Mesothelial cell of epicardium (in vitro differentiated cells): Measurements from ENCODE around the gene SWT1. TPM values are rescaled to one million over a fixed set of nuclear protein-coding genes. Genes with fewer than 3 reads are reported as not detected.
"Not testable (repeated sequence)": the region's sequence is repeated elsewhere in the genome, so short reads cannot be mapped to it uniquely, and the experiment has no call there.

Source experiments
- DNase-seq, 2 experiments: peaks; one replicate each; pipeline ENCODE4 v3.0.0; 2021; ENCODE audit warnings: low spot score in 2 of 2; ENCODE audit not compliant: unreplicated experiment in 2 of 2
- H3K27ac Mint-ChIP-seq: 2 replicates; pipeline ENCODE4 v1.8.0; 2021; ENCODE audit warnings: mixed read lengths
- H3K27me3 Mint-ChIP-seq: 2 replicates; pipeline ENCODE4 v1.8.0; 2021; ENCODE audit warnings: low read depth, mixed read lengths
- H3K36me3 Mint-ChIP-seq: 2 replicates; pipeline ENCODE4 v1.8.0; 2021; ENCODE audit warnings: mixed read lengths
- H3K4me1 Mint-ChIP-seq: 2 replicates; pipeline ENCODE4 v1.8.0; 2021; ENCODE audit warnings: mixed read lengths
- H3K4me3 Mint-ChIP-seq: 2 replicates; pipeline ENCODE4 v1.8.0; 2021; ENCODE audit warnings: mild to moderate bottlenecking, moderate library complexity, mixed read lengths
- H3K9me3 Mint-ChIP-seq: 2 replicates; pipeline ENCODE4 v1.8.0; 2021; ENCODE audit warnings: mixed read lengths
- total RNA-seq: library from RNA; stranded (reverse); gene quantifications from 3 replicates; pipeline ENCODE4 v1.2.1, GENCODE V29; 2021
- TF ChIP-seq, protein P1 (sequence below): fragments of 200-600 bp; sonication (generic); IDR thresholded peaks from one replicate; pipeline ENCODE4 v1.5.0; 2021; ENCODE audit warnings: antibody characterized with exemption; ENCODE audit not compliant: unreplicated experiment

Gene SWT1
- total RNA-seq, 1 donor from 2014 or later, result 8.0 TPM

GRCh38 chr1:185158800-185159199 is 1.8 kb downstream of the SWT1 start:
- H3K27me3 Mint-ChIP-seq, result no peaks in the 10 kb centered on the region

GRCh38 chr1:185159966-185160365 is 3.0 kb downstream of the SWT1 start:
- peaks cover 24% of the 10 kb centered on the region for H3K4me1 Mint-ChIP-seq

More at GRCh38 chr1:185158800-185159199, 1.8 kb downstream of the SWT1 start:
- H3K27ac Mint-ChIP-seq, result no peak overlapping the region
- no peaks in the 10 kb centered on the region for H3K9me3 Mint-ChIP-seq
- TF ChIP-seq, protein P1, sequence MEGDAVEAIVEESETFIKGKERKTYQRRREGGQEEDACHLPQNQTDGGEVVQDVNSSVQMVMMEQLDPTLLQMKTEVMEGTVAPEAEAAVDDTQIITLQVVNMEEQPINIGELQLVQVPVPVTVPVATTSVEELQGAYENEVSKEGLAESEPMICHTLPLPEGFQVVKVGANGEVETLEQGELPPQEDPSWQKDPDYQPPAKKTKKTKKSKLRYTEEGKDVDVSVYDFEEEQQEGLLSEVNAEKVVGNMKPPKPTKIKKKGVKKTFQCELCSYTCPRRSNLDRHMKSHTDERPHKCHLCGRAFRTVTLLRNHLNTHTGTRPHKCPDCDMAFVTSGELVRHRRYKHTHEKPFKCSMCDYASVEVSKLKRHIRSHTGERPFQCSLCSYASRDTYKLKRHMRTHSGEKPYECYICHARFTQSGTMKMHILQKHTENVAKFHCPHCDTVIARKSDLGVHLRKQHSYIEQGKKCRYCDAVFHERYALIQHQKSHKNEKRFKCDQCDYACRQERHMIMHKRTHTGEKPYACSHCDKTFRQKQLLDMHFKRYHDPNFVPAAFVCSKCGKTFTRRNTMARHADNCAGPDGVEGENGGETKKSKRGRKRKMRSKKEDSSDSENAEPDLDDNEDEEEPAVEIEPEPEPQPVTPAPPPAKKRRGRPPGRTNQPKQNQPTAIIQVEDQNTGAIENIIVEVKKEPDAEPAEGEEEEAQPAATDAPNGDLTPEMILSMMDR, result no peak
- H3K4me1 Mint-ChIP-seq, result peaks cover 26% of the 10 kb centered on the region
- DNase-seq, result no peak
- H3K4me3 Mint-ChIP-seq, result peak overlapping the region; percentile 99
- peaks cover 3% of the 10 kb centered on the region for H3K36me3 Mint-ChIP-seq

DNA sequence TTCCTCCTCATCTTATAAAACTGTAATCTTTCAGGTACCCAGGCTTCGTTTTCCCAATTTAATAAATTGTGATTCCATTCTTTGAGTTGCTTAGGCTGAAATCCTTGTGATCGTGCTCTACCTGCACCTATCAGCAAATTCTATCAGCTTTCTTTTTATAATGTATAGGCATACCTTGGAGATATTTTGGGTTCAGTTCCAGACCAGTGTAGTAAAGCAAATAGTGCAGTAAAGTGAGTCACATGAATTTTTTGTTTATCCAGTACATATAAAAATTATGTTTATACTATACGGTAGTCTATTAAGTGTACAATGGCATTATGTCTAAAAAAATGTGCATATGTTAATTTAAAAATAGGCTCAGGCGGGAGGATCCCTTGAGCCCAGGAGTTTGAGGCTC is 5.5 kb downstream of the SWT1 start:
- Mint-ChIP-seq H3K27ac (no peak overlapping the region), H3K4me3 (no peak overlapping the region), H3K27me3 (no peaks in the 10 kb centered on the region), H3K9me3 (no peaks in the 10 kb centered on the region), H3K36me3 (peaks cover 9% of the 10 kb centered on the region), H3K4me1 (peaks cover 12% of the 10 kb centered on the region)
- DNase-seq, result no peak
- TF ChIP-seq, protein P1, result no peak

More at GRCh38 chr1:185159966-185160365, 3.0 kb downstream of the SWT1 start:
- TF ChIP-seq, protein P1, result no peak
- Mint-ChIP-seq H3K27me3 (no peaks in the 10 kb centered on the region), H3K9me3 (no peaks in the 10 kb centered on the region), H3K4me3 (no peak overlapping the region), H3K27ac (no peak overlapping the region), H3K36me3 (peaks cover 8% of the 10 kb centered on the region)
- no peak for DNase-seq

DNA sequence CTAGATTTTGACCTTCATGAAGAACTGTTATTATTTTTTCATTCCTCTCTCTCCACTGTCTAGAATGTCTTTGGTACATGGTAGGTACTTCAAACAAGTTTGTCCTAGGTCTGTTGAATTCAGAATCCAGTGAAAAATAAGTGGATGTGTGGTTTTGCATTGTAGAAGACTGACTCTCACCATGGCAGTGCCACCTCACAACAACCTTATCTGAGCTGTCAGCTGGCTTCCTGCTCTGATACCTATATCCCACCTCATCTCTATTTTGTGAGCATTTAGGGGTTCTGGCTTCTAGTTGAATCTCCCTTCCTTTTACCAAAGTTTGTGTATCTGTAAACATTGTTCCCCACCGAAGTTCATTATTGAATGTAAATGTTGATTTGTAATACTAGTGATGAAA is 9.1 kb downstream of the SWT1 start:
- H3K27me3 Mint-ChIP-seq, result no peaks in the 10 kb centered on the region
- TF ChIP-seq, protein P1, result no peak
- no peak overlapping the region for H3K27ac Mint-ChIP-seq
- H3K36me3 Mint-ChIP-seq, result peaks cover 15% of the 10 kb centered on the region
- no peak overlapping the region for H3K4me3 Mint-ChIP-seq
- no peak for DNase-seq
- peaks cover 2% of the 10 kb centered on the region for H3K4me1 Mint-ChIP-seq
- no peaks in the 10 kb centered on the region for H3K9me3 Mint-ChIP-seq

- peaks cover 13% of the 10 kb centered on the region for H3K36me3 Mint-ChIP-seq
- no peaks in the 10 kb centered on the region for H3K27me3 Mint-ChIP-seq
- no peaks in the 10 kb centered on the region for H3K9me3 Mint-ChIP-seq
- TF ChIP-seq, protein P1, result peak; percentile 32
- peak overlapping the region; percentile 39 for H3K4me3 Mint-ChIP-seq
- peaks cover 2% of the 10 kb centered on the region for H3K4me1 Mint-ChIP-seq
- no peak overlapping the region for H3K27ac Mint-ChIP-seq
- no peak for DNase-seq
These were observed 13.4 kb downstream of the SWT1 start for GRCh38 chr1:185170291-185170848.

DNA sequence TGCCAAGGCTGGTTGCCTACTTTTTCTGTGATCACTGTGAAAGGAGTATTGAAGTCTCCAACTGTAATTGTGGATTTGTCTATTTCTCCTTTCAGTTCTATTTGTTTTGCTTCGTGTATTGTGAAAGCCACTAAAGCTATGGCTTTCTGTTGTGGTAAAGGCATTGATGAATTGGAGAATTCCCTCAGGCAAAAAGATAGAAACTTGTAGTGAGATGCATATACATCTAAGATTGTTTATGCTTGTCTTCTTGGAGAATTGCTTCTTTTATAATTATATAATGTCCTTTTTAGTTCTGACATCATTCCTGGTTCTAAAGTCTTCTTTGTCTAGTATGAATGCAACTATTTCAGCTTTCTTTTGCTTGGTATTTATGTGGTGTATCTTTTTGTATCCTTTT is 36.8 kb downstream of the SWT1 start:
- peaks cover 34% of the 10 kb centered on the region for H3K9me3 Mint-ChIP-seq
- H3K36me3 Mint-ChIP-seq, result peaks cover 55% of the 10 kb centered on the region
- H3K27me3 Mint-ChIP-seq, result no peaks in the 10 kb centered on the region
- no peaks in the 10 kb centered on the region for H3K4me1 Mint-ChIP-seq
- no peak for DNase-seq
- TF ChIP-seq, protein P1, result no peak
- H3K27ac Mint-ChIP-seq, result no peak overlapping the region
- H3K4me3 Mint-ChIP-seq, result no peak overlapping the region

DNA sequence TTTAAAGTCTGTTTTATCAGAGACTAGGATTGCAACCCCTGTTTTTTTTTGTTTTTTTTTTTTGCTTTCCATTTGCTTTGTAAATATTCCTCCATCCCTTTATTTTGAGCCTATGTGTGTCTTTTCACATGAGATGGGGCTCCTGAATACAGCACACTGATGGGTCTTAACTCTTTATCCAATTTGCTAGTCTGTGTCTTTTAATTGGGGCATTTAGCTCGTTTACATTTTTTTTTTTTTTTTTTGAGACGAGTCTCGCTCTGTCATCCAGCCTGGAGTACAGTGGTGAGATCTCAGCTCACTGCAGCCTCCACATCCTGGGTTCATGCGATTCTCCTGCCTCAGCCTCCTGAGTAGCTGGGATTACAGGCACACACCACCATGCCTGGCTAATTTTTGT is 41.7 kb downstream of the SWT1 start:
- H3K4me3 Mint-ChIP-seq, H3K27me3 Mint-ChIP-seq, DNase-seq, H3K4me1 Mint-ChIP-seq, H3K27ac Mint-ChIP-seq: not testable (repeated sequence)
- Mint-ChIP-seq H3K9me3 (peaks cover 48% of the 10 kb centered on the region), H3K36me3 (peaks cover 57% of the 10 kb centered on the region)
